Muscle layer of colon (tissue), 2 donors: ENCODE data around the gene ENAH.

Experiments
- H3K27ac ChIP-seq: one replicate; pipeline ENCODE4 v1.7.0; 2013; ENCODE audit warnings: low read depth, mild to moderate bottlenecking, low read length, moderate library complexity
- H3K27me3 ChIP-seq, 2 donors: one replicate each; pipeline ENCODE4 v1.7.0; 2013; ENCODE audit warnings: low read length in 2 of 2, mild to moderate bottlenecking in 2 of 2; ENCODE audit not compliant: insufficient read depth in 2 of 2, control insufficient read depth in 1 of 2
- H3K36me3 ChIP-seq: one replicate; pipeline ENCODE4 v1.7.0; 2013; ENCODE audit warnings: mild to moderate bottlenecking, low read length; ENCODE audit not compliant: insufficient read depth
- H3K4me1 ChIP-seq: one replicate; pipeline ENCODE4 v1.7.0; 2013; ENCODE audit warnings: mild to moderate bottlenecking, low read length; ENCODE audit not compliant: insufficient read depth
- H3K4me3 ChIP-seq, 2 donors: one replicate each; pipeline ENCODE4 v1.7.0; 2013; ENCODE audit warnings: low read length in 2 of 2, low read depth in 1 of 2, mild to moderate bottlenecking in 1 of 2, moderate library complexity in 1 of 2
- H3K9ac ChIP-seq: one replicate; pipeline ENCODE4 v1.7.0; 2013; ENCODE audit warnings: low read length
- H3K9me3 ChIP-seq: one replicate; pipeline ENCODE4 v1.7.0; 2013; ENCODE audit warnings: mild to moderate bottlenecking, low read length
- donor health status: abdominal sarcoma.
- donor health status: Adenocarcinoma of cecum.

The ENAH gene

DNA sequence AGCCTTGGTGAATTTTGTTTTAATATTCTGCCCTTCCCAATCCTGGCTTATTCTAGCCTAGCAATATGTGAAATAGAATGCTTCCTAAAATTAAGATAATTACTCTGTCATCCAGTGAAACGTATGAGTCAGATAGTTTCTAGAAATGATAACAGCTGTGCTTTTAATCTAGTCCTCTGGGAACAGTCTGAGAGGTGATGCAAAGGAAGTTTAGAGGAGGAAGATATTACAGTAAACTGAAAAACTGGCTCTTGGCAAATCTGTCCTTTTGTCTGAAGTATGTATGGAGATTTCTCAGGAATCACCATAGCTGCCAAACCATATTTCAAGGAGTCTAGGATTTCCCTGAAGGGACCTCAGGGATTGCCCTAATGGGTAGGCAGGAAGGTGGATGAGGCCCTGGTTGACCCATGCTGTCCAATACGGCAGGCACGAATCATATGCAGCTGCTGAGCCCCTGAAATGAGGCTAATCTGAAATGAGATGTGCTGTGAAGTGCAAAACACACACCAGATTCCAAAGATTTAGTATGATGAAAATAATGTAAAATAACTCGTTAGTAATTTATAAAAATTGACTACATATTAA, 154.3 kb downstream of the ENAH start:
- no peak overlapping the region for H3K4me3 ChIP-seq
- no peak overlapping the region for H3K9ac ChIP-seq
- H3K36me3 ChIP-seq: peaks cover 3% of the 10 kb centered on the region
- H3K4me1 ChIP-seq: no peaks in the 10 kb centered on the region
- no peaks in the 10 kb centered on the region for H3K9me3 ChIP-seq
- H3K27me3 ChIP-seq: no peaks in the 10 kb centered on the region
- H3K27ac ChIP-seq: no peak overlapping the region

GRCh38 chr1:225494789-225495359, 158.0 kb downstream of the ENAH start:
- no peak overlapping the region for H3K4me3 ChIP-seq
- H3K36me3 ChIP-seq: peaks cover 3% of the 10 kb centered on the region
- no peaks in the 10 kb centered on the region for H3K9me3 ChIP-seq
- H3K4me1 ChIP-seq: no peaks in the 10 kb centered on the region
- H3K27ac ChIP-seq: no peak overlapping the region
- no peak overlapping the region for H3K9ac ChIP-seq
- H3K27me3 ChIP-seq: no peaks in the 10 kb centered on the region

- peaks cover 6% of the 10 kb centered on the region for H3K4me1 ChIP-seq
- no peak overlapping the region for H3K4me3 ChIP-seq
- H3K9ac ChIP-seq: no peak overlapping the region
- H3K9me3 ChIP-seq: no peaks in the 10 kb centered on the region
- no peak overlapping the region for H3K27ac ChIP-seq
- no peaks in the 10 kb centered on the region for H3K27me3 ChIP-seq
- H3K36me3 ChIP-seq: peaks cover 3% of the 10 kb centered on the region
These were observed 159.2 kb downstream of the ENAH start for GRCh38 chr1:225493591-225494246.

DNA sequence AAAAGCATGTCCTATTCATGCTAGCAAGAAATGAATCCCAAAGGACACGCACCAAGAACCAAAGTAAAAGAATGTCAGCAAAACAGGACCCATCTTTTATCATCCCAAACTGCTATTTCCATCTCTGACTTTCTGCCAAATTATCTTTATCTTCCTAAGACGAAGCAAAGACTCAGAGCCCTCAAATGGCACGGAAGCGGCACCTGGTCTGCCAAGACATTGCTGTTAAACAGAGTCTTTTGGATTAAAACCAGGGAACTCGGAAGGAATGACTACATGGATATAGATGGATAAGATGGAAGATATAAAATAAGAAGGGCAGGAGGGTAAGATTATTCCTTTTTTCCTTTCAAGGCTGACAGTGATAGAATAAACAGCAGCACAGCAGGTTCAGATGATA, 164.2 kb downstream of the ENAH start:
- Histone ChIP-seq H3K4me1 (peaks cover 12% of the 10 kb centered on the region), H3K27me3 (no peaks in the 10 kb centered on the region), H3K4me3 (no peak overlapping the region), H3K36me3 (no peaks in the 10 kb centered on the region), H3K9ac (no peak overlapping the region), H3K9me3 (no peaks in the 10 kb centered on the region), H3K27ac (peak overlapping the region; percentile 27)

DNA sequence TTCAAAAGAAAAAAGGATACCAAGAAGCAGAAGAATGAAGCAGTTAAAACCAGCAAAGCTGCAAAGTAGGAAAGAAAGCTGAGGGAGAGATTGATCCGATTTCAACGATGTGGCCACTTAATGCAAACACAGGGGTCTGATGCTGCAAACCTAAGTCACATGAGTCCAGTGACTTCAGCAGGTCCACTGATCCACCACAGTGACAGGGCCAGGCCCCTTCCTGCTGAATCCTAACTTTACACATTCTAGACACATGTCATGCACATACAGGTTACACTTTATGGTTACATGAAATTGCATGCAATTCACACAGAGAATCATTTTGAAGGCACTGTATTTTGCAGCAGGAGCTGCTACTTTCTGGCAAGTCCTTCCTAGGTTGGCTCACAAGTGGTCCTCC, 166.1 kb downstream of the ENAH start:
- no peak overlapping the region for H3K9ac ChIP-seq
- peaks cover 26% of the 10 kb centered on the region for H3K4me1 ChIP-seq
- H3K36me3 ChIP-seq: no peaks in the 10 kb centered on the region
- no peak overlapping the region for H3K4me3 ChIP-seq
- no peaks in the 10 kb centered on the region for H3K27me3 ChIP-seq
- H3K27ac ChIP-seq: no peak overlapping the region
- H3K9me3 ChIP-seq: no peaks in the 10 kb centered on the region

DNA sequence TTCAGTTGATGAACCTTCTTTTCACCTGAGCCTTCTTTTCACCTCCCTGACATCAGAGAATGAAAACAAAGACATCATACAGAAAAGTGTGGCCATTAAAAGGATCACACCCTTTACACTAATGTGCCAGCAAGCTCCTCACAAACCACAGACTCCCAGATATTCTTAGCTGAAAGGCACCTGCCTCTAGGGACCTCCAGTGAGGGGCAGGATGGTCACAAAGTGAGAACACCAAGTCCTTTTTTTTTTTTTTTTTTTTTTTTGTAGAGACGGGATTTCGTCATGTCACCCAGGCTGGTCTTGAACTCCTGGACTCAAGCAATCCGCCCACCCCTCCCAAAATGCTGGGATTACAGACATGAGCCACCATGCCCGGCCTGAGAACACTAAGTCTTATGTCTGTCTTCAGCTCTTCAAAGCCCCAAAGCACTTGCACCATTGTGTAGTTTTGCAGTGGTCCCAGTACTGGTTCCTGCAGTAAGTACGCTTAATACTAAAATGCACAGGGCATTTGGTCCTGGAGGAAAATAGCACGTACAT, 166.9 kb downstream of the ENAH start:
- Histone ChIP-seq H3K9me3 (no peaks in the 10 kb centered on the region), H3K9ac (no peak overlapping the region), H3K27me3 (no peaks in the 10 kb centered on the region), H3K4me1 (peaks cover 32% of the 10 kb centered on the region), H3K36me3 (no peaks in the 10 kb centered on the region), H3K27ac (no peak overlapping the region), H3K4me3 (no peak overlapping the region)

DNA sequence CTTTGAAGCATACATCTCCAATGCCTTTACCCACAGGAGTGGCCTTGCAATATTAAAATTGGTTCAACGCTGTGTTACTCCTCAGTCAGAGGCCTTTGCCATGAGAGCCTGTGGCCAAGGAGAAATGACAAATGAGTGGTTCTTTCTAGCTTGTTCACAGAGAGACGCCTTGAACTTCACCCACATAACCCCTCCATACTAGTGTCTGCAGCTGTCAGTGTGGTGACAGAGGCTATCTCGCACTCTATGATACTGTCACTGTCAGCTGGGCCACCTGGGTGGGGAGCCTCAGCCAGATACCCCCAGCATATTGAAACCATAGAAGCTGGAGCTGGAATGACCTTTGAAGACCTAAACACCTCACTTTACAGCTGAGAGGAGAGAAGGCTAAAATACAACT, 167.7 kb downstream of the ENAH start:
- Histone ChIP-seq H3K36me3 (no peaks in the 10 kb centered on the region), H3K4me1 (peaks cover 35% of the 10 kb centered on the region), H3K27me3 (no peaks in the 10 kb centered on the region), H3K4me3 (no peak overlapping the region), H3K27ac (peak overlapping the region; percentile 74), H3K9me3 (no peaks in the 10 kb centered on the region), H3K9ac (no peak overlapping the region)

DNA sequence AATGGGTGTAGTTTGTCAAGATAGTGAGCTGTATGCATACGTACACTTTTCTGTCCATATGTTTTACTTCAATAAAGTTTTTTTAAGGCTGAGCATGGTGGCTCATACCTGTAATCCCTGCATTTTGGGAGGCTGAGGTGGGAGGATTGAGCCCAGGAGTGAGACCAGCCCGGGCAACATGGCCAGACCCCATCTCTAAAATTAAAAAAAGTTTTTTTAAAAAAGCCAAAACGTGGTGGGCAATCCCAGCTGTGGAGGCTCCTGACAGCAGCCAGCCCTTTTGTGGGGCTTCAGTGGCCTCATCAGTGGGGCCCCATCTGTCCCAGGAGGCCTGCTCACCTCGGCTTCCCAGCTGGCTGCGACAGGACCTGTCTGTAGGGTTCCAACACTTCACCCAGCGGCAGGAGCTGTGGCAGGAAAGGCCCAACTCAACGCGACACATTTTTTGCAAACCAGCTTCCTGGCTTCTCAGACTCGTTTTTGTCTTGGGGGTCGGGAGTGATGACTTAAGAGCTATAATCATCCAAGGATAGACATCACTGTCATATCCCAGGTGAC, 168.2 kb downstream of the ENAH start:
- Histone ChIP-seq H3K27ac (peak overlapping the region; percentile 74), H3K27me3 (no peaks in the 10 kb centered on the region), H3K36me3 (no peaks in the 10 kb centered on the region), H3K4me1 (peaks cover 35% of the 10 kb centered on the region), H3K4me3 (peak overlapping the region in 1 of 2 donors; percentile 43), H3K9me3 (no peaks in the 10 kb centered on the region), H3K9ac (no peak overlapping the region)

- Histone ChIP-seq H3K4me1 (peaks cover 31% of the 10 kb centered on the region), H3K9ac (no peak overlapping the region), H3K4me3 (peak overlapping the region in 1 of 2 donors; percentile 43), H3K9me3 (no peaks in the 10 kb centered on the region), H3K27ac (peak overlapping the region; percentile 74), H3K36me3 (no peaks in the 10 kb centered on the region), H3K27me3 (no peaks in the 10 kb centered on the region)
These were observed 168.9 kb downstream of the ENAH start for GRCh38 chr1:225483818-225484656.

DNA sequence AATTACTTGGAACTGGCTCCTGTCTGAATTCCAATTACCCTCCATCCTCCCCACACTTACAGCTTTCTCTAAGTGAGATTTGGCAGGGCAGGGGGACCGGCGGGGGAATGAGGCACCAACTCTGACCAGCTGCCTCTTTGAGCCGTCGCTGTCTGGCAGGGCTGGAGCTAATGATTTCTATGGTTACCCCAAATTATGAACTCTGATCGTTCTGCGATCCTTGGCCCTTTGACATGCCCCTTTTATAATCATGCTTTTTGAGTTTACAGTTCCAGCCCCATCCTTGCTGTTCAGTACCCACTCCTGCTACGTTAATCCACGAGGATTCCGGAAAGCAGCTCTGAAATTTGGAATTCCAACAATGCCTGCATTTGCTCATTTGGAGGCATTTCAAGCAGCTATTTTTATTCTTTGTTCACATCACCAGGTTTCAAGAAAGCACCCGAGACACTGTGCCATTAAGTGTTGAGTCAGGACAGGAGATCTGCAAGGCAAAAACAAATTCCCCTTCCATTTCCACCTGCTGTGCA, 170.4 kb downstream of the ENAH start:
- Histone ChIP-seq H3K36me3 (no peaks in the 10 kb centered on the region), H3K9me3 (no peaks in the 10 kb centered on the region), H3K9ac (no peak overlapping the region), H3K27ac (peak overlapping the region; percentile 42), H3K4me3 (no peak overlapping the region), H3K27me3 (no peaks in the 10 kb centered on the region), H3K4me1 (peaks cover 29% of the 10 kb centered on the region)

GRCh38 chr1:225481738-225482137, 171.2 kb downstream of the ENAH start:
- Histone ChIP-seq H3K36me3 (no peaks in the 10 kb centered on the region), H3K9me3 (no peaks in the 10 kb centered on the region), H3K9ac (no peak overlapping the region), H3K4me3 (no peak overlapping the region), H3K27me3 (no peaks in the 10 kb centered on the region), H3K27ac (no peak overlapping the region), H3K4me1 (peaks cover 36% of the 10 kb centered on the region)
